ENCODE measurements around the gene DHX36. TPM values are rescaled to one million over a fixed set of nuclear protein-coding genes. Genes with fewer than 3 reads are reported as not detected.

The DHX36 gene
- total RNA-seq, 1 donor from 2014 or later: 58.4 TPM

- ATAC-seq (peak; percentile 8), DNase-seq (no peak)
- peaks cover 32% of the 10 kb centered on the region for H3K4me1 ChIP-seq
- H3K4me3 ChIP-seq: peak overlapping the region; percentile 77
- H3K27me3 ChIP-seq: no peaks in the 10 kb centered on the region
- intact Hi-C loops (cut with DNase I): no loop called here
- H3K36me3 ChIP-seq: no peaks in the 10 kb centered on the region
- TF ChIP-seq, protein P1, sequence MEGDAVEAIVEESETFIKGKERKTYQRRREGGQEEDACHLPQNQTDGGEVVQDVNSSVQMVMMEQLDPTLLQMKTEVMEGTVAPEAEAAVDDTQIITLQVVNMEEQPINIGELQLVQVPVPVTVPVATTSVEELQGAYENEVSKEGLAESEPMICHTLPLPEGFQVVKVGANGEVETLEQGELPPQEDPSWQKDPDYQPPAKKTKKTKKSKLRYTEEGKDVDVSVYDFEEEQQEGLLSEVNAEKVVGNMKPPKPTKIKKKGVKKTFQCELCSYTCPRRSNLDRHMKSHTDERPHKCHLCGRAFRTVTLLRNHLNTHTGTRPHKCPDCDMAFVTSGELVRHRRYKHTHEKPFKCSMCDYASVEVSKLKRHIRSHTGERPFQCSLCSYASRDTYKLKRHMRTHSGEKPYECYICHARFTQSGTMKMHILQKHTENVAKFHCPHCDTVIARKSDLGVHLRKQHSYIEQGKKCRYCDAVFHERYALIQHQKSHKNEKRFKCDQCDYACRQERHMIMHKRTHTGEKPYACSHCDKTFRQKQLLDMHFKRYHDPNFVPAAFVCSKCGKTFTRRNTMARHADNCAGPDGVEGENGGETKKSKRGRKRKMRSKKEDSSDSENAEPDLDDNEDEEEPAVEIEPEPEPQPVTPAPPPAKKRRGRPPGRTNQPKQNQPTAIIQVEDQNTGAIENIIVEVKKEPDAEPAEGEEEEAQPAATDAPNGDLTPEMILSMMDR (IDR thresholded peaks at IDR 0.05): no peak
- H3K9me3 ChIP-seq: no peaks in the 10 kb centered on the region
- peak overlapping the region; percentile 96 for H3K27ac ChIP-seq
Measured at GRCh38 chr3:154324919-154325318, 632 bp upstream of the DHX36 start.

DNA sequence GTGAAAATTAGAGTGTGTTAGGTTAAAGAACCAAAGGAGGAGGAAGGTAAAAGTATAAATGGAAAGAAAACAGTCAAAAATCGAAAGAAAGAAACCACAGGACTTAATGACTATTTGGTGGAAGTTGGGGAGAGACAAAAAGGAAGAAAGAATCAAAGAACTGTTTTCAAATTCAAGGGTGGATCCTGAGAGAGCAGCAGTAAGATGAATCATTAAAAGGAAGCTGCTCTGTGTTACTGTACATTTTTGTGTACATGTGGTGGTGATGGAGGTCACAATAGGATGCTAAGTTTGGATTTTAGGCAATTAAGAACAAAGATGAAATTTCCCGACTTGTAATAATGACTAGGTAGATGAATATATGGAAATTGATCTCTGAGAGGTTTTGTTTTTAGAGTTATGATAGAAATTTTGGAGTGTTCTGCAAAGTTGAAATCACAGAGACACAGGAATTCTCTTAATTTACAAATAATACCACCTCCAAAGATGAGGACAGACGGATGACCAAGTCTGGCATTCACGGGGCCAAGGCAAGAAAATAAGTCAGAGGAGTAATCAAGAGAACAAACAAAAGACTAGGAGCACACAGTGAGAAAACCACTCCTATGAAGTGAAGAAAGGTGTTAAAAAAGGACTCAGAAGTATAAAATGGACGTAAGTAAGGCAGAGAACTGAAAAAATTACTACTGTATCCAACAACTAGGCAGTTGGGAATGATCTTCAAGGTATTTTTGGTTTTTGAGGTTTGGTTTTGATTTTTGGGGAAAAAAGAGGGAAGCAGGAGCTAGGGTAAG is 7.1 kb downstream of the DHX36 start:
- no peak overlapping the region for H3K27ac ChIP-seq
- H3K4me3 ChIP-seq: no peak overlapping the region
- TF ChIP-seq, protein P1 (IDR thresholded peaks at IDR 0.05): no peak
- H3K9me3 ChIP-seq: no peaks in the 10 kb centered on the region
- peaks cover 36% of the 10 kb centered on the region for H3K36me3 ChIP-seq
- intact Hi-C loops (cut with DNase I): no loop called here
- peaks cover 31% of the 10 kb centered on the region for H3K4me1 ChIP-seq
- no peak for ATAC-seq
- no peaks in the 10 kb centered on the region for H3K27me3 ChIP-seq
- DNase-seq: no peak

DNA sequence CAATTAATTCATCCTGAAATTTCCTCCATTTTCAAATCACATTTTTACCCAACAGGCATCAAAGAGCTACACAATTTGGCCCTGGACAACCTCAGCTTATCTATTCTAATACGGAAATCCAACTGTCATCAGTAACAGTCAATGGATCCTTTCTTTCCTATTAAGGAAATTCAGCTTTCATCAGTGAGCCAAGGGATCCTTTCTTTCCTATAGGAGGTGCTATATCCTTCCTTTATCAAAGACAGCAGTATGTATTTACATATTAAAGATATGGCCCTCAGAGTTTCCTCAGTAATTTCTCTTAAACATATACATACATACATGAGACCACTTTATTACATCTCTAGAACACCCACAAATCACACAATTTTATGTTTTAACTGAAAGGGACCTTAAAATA is 10.1 kb downstream of the DHX36 start:
- TF ChIP-seq, protein P1 (IDR thresholded peaks at IDR 0.05): no peak
- Histone ChIP-seq H3K9me3 (no peaks in the 10 kb centered on the region), H3K4me1 (peaks cover 9% of the 10 kb centered on the region), H3K27me3 (no peaks in the 10 kb centered on the region), H3K27ac (no peak overlapping the region), H3K4me3 (no peak overlapping the region), H3K36me3 (peaks cover 56% of the 10 kb centered on the region)
- no peak for ATAC-seq
- intact Hi-C loops (cut with DNase I): no loop called here
- no peak for DNase-seq

DNA sequence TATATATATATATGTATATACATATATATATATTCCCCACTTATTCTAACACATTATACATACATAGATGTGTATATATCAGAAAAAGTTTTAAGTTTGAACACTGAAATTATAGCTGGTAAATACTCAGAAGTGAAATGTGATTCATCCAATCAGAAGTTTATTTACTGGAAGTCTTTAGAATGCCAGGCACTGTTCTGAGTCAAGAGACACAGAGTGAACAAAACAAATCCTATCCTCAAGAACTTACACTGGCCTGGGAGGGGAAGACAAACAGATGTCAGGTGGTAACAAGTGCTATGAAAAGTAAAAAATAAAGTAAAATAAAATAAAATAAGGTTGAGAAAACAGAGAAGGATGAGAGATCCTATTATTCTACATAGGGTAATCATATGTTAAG is 13.4 kb downstream of the DHX36 start:
- peaks cover 72% of the 10 kb centered on the region for H3K36me3 ChIP-seq
- H3K4me3 ChIP-seq: no peak overlapping the region
- DNase-seq (no peak), ATAC-seq (no peak)
- TF ChIP-seq, protein P1 (IDR thresholded peaks at IDR 0.05): no peak
- no peak overlapping the region for H3K27ac ChIP-seq
- intact Hi-C loops (cut with DNase I): no loop called here
- no peaks in the 10 kb centered on the region for H3K9me3 ChIP-seq
- no peaks in the 10 kb centered on the region for H3K4me1 ChIP-seq
- no peaks in the 10 kb centered on the region for H3K27me3 ChIP-seq

- no peaks in the 10 kb centered on the region for H3K27me3 ChIP-seq
- ATAC-seq (no peak), DNase-seq (no peak)
- H3K4me1 ChIP-seq: no peaks in the 10 kb centered on the region
- H3K27ac ChIP-seq: no peak overlapping the region
- H3K4me3 ChIP-seq: no peak overlapping the region
- no peaks in the 10 kb centered on the region for H3K9me3 ChIP-seq
- TF ChIP-seq, protein P1 (IDR thresholded peaks at IDR 0.05): no peak
- intact Hi-C loops (cut with DNase I): no loop called here
- peaks cover 72% of the 10 kb centered on the region for H3K36me3 ChIP-seq
Measured at GRCh38 chr3:154307363-154307762, 16.9 kb downstream of the DHX36 start.

Data from upper lobe of right lung (tissue), 1 donor.